Activated gamma-delta T cell (primary cell): Measurements from ENCODE around the gene CREBZF.

Source experiments
- DNase-seq: peaks from one replicate; lab custom pipeline; 2025; lab: John Stamatoyannopoulos, UW
- total RNA-seq, 2 donors: gene quantifications; one replicate each; lab custom pipeline; 2026; lab: John Stamatoyannopoulos, UW

The CREBZF gene, protein sequence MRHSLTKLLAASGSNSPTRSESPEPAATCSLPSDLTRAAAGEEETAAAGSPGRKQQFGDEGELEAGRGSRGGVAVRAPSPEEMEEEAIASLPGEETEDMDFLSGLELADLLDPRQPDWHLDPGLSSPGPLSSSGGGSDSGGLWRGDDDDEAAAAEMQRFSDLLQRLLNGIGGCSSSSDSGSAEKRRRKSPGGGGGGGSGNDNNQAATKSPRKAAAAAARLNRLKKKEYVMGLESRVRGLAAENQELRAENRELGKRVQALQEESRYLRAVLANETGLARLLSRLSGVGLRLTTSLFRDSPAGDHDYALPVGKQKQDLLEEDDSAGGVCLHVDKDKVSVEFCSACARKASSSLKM
- total RNA-seq = 282 to 331 reads per million in 2 donors

GRCh38 chr11:85664615-85665481 lies at the start of gene CREBZF:
Gene CREBZF, minus strand, starts transcription at chr11:85665129. Its CDS starts 254 bp downstream, at chr11:85664875.
- peak; percentile 80 for DNase-seq

- DNase-seq = no peak
Observed at GRCh38 chr11:85712953-85713352, 48.0 kb upstream of the CREBZF start.

DNA sequence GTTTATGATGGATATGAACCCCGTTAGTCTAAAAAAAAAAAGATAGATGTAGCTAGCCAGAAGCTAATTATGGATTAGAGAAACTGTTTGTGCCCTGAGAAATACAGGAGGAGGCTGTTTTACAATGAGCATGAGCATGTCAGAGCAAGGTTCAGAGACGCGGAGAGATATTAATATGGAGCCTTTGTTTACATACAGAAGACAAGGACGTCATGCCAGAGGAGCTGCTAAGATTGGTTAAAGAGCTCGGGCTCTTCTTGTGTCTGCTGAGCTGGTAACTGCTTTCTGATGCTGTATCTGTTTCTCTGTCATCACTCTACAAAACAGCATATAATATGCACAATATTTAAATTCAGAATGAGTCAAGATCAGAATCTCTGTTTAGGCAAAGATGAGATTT lies 46.0 kb upstream of the CREBZF start:
- DNase-seq = no peak

GRCh38 chr11:85709941-85710702 lies 45.2 kb upstream of the CREBZF start:
- DNase-seq = no peak

- no peak for DNase-seq
Observed at GRCh38 chr11:85705800-85706199, 40.9 kb upstream of the CREBZF start.

GRCh38 chr11:85704967-85705366 lies 40.0 kb upstream of the CREBZF start:
- no peak for DNase-seq

GRCh38 chr11:85699957-85700741 lies 35.2 kb upstream of the CREBZF start:
- no peak for DNase-seq

- no peak for DNase-seq
Observed at GRCh38 chr11:85698195-85698594, 33.3 kb upstream of the CREBZF start.

DNA sequence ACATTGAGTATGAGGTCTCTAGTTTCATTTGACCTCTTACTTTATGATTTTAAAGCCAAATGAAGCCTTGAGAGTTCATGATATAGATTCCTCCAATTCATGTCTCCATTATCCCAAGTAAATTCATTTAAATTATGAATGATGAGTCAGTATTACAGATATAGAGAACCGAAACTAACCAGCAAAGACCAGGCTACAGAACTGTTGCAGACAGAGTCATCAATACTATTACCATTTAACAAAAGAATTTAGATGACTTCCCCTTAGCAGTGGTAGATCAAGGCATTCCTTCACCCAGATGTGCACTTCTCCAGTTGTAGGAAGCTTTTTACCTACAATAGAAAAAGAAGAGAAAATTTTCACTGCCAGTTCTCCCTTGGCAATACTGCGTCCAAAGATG lies 32.8 kb upstream of the CREBZF start:
- no peak for DNase-seq

GRCh38 chr11:85695546-85695945 lies 30.6 kb upstream of the CREBZF start:
- no peak for DNase-seq

- no peak for DNase-seq
Observed at GRCh38 chr11:85694385-85694980, 29.6 kb upstream of the CREBZF start.

GRCh38 chr11:85685820-85686459 lies 21.0 kb upstream of the CREBZF start, which contains the start of gene CCDC89:
Gene CCDC89, minus strand, starts transcription at chr11:85686195. Its CDS starts 65 bp downstream, at chr11:85686130.
- DNase-seq = no peak

DNA sequence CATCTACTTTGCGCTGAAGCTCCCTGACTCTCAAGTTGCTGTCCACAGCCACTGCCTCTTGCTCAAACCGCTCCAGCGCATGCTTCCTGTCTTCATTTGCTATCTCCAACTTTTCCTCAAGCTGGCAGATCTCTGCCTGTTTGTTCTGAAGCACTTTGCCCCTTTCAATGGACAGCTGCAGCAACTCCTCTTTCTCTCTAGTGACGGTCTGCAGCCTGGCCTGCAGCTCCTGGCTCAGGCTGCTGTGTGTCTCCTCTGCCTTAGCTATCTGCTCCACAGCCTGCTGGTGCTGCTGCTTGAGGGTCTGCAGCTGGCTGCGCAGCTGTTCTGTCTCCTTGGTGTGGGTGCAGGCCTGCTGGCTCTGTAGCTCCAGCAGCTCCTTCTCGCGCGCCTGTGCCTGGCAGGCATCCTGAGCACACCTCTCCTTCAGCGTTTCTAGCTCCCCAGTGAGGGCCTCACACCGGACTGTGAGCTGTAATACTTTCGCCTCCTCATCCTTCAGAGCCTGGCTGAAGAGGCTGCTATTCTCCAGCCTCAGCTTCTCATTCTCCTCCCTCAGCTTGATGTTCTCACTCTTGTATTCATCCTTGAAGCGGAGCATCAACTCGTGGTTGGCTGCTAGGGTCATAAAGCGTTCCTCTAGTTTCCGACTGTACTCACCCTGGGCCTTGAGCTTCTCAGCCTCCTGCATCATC lies 20.3 kb upstream of the CREBZF start:
- DNase-seq = no peak

DNA sequence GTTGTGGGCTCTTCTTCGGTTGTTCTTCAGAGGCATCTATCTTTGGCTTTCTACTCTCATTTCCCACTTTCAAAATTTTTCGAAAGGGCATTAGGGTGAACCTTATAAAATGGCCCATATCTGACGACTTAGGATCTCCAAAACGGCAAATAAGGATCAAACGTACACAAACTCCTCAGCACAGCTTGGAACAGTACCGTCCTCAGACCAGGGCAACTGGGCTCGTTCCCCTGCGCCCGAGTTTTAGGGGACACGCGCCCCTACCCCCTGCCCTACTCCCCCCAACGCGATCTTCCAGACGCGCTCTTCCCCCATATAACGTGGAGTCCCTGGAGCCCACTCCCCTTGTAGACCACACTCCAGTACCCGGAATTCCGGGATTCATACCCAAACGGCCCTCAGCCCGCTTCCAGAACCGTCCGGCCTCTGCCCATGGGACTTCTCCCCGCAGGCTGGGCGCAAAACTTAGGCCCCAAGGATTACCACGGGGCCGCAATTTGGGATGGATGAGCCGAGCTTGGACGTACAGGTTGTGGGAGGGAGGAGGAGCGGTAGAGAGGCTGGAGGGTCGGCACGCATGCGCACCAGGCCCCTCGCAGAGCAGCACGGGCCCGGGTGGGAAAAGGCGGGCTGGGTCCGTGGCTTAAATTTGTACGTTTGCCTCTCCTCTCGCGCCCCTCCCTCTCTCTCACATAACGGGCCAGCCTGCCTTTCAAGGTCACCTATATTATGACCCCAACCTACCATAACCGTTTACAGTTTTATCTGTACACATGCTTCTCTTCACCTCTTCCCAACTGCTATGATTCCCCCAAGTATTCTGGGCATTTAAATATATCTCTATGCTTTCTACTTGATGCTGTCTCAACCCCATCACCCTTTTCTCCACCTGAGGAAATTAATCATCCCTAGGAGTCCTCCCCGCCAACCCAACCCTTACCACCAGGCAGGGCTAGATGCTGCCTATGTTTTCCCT lies 17.7 kb upstream of the CREBZF start:
- peak; percentile 45 for DNase-seq

GRCh38 chr11:85680897-85681296 lies 16.0 kb upstream of the CREBZF start:
- DNase-seq = no peak

DNA sequence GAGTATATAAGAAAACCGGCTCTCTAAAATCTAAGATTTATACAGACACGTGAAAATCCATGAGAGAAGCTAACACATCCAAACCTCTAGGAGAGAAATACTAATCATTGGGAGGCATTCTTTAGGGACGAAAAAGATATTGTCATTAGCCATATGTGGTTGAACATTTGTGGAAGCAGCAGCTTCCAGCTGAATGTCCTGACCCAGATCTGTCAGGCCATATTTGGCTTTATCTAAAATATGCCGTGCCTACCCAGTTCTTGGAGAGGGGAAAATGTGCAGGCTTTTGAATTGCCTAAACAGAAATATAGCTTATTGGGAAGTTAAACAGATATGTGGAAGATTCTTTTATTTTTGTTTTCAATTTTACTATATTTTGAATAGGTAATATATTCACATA lies 14.6 kb upstream of the CREBZF start:
- DNase-seq = no peak

DNA sequence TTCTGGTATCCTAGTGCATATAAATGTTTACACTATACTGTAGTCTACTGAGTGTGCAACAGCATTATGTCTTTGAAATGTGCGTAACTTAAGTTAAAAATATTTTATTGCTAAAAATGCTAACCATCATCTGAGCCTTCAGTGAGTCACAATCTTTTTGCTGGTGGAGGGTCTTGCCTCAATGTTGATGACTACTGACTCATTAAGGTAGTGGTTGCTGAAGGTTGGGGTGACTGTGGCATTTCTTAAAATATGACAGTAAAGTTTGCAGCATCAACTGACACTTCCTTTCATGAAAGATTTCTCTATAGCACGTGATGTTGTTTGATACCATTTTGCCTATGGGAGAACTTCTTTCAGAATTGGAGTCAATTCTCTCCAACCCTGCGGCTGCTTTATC lies 8.5 kb upstream of the CREBZF start:
- DNase-seq = no peak

DNA sequence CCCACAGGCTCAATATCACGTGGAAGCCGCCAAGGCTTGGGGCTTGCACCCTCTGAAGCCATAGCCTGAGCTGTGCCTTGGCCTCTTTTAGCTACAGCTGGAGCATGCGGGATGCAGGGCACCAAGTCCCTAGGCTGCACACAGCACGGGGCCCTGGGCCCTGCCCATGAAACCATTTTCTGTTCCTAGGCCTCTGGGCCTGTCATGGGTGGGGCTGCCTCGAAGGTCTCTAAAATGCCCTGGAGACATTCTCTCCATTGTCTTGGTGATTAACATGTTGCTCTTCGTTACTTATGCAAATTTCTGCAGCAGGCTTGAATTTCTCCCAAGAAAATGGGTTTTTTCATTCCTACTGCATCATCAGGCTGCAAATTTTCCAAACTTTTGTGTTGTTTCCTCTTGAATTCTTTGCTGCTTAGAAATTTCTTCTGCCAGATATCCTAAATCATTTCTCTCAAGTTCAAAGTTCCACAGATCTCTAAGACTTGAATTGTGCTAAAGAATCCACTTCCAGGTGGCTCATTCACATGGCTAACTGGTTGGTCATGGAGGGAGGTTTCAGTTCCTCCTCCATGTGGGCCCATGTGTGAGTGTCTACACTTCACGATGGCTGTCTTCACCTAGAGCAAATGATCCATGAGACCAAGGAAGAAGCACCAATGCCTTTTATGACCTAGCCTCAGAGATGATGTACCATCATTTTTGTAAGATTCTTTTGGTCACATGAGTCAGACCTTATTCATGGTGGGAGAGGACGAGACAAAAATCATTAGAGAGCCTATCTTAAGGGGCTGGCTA lies 7.4 kb upstream of the CREBZF start:
- DNase-seq = no peak
